Measurements from ENCODE around the gene NCR2. TPM values are rescaled to one million over a fixed set of nuclear protein-coding genes. Genes with fewer than 3 reads are reported as not detected.

NCR2 gene
- total and polyA plus RNA-seq, 8 donors = not detected

- no peak overlapping the region for H3K27ac ChIP-seq
- H3K4me3 ChIP-seq = no peak overlapping the region
- intact Hi-C loops (cut with DNase I; ENCODE audit: low total_unique reads) = no loop called here
- no peak for DNase-seq
- WGBS, 5 donors = 52 to 86% (median 72%) methylated on average over 4 of the region's 4 CpGs
- peaks cover 0 to 29% (median 15%) of the 10 kb centered on the region in 3 donors for H3K27me3 ChIP-seq
- H3K9me3 ChIP-seq = no peaks in the 10 kb centered on the region
- H3K4me1 ChIP-seq = peaks cover 0 to under 1% (median 0%) of the 10 kb centered on the region in 4 donors
- TF ChIP-seq EP300 (IDR thresholded peaks at IDR 0.05) = no peak
- TF ChIP-seq POLR2A (IDR thresholded peaks at IDR 0.05) = no peak
- no peak for TF ChIP-seq CTCF (IDR thresholded peaks at IDR 0.05)
- no peak for TF ChIP-seq POLR2AphosphoS5 (IDR thresholded peaks at IDR 0.05)
- H3K36me3 ChIP-seq = no peaks in the 10 kb centered on the region
Measured at GRCh38 chr6:41325446-41326066, 9.9 kb upstream of the NCR2 start.

- 31 to 48% (median 37%) methylated on average over 9 of the region's 9 CpGs for WGBS, 5 donors
- TF ChIP-seq CTCF (IDR thresholded peaks at IDR 0.05) (no peak), EP300 (IDR thresholded peaks at IDR 0.05) (no peak), POLR2A (IDR thresholded peaks at IDR 0.05) (no peak), POLR2AphosphoS5 (IDR thresholded peaks at IDR 0.05) (no peak)
- intact Hi-C loops (cut with DNase I; ENCODE audit: low total_unique reads) = no loop called here
Measured at GRCh38 chr6:41326092-41326491, 9.3 kb upstream of the NCR2 start.

GRCh38 chr6:41327177-41327576, 8.2 kb upstream of the NCR2 start:
- Histone ChIP-seq H3K27me3 (peaks cover 0 to 29% (median 15%) of the 10 kb centered on the region in 3 donors), H3K36me3 (no peaks in the 10 kb centered on the region), H3K27ac (no peak overlapping the region), H3K4me3 (no peak overlapping the region), H3K9me3 (no peaks in the 10 kb centered on the region), H3K4me1 (no peaks in the 10 kb centered on the region)
- 81 to 85% (median 84%) methylated on average over 2 of the region's 2 CpGs for WGBS, 5 donors
- TF ChIP-seq POLR2AphosphoS5 (IDR thresholded peaks at IDR 0.05) = no peak
- no peak for TF ChIP-seq POLR2A (IDR thresholded peaks at IDR 0.05)
- no peak for DNase-seq
- intact Hi-C loops (cut with DNase I; ENCODE audit: low total_unique reads) = no loop called here

More at GRCh38 chr6:41326092-41326491, 9.3 kb upstream of the NCR2 start:
- H3K4me3 ChIP-seq = no peak overlapping the region
- H3K27me3 ChIP-seq = peaks cover 0 to 29% (median 15%) of the 10 kb centered on the region in 3 donors
- no peaks in the 10 kb centered on the region for H3K9me3 ChIP-seq
- H3K4me1 ChIP-seq = no peaks in the 10 kb centered on the region
- no peak for DNase-seq
- no peak overlapping the region for H3K27ac ChIP-seq
- H3K36me3 ChIP-seq = no peaks in the 10 kb centered on the region

GRCh38 chr6:41331401-41332150, 3.8 kb upstream of the NCR2 start:
- no peak for DNase-seq
- H3K9me3 ChIP-seq = no peaks in the 10 kb centered on the region
- no peaks in the 10 kb centered on the region for H3K4me1 ChIP-seq
- intact Hi-C loops (cut with DNase I; ENCODE audit: low total_unique reads) = no loop called here
- H3K4me3 ChIP-seq = no peak overlapping the region
- H3K27ac ChIP-seq = no peak overlapping the region
- TF ChIP-seq EP300 (IDR thresholded peaks at IDR 0.05) = no peak
- TF ChIP-seq CTCF (IDR thresholded peaks at IDR 0.05) = no peak
- no peak for TF ChIP-seq POLR2A (IDR thresholded peaks at IDR 0.05)
- TF ChIP-seq POLR2AphosphoS5 (IDR thresholded peaks at IDR 0.05) = no peak
- H3K36me3 ChIP-seq = no peaks in the 10 kb centered on the region
- WGBS, 5 donors = 89 to 92% (median 90%) methylated on average over 7 to 11 of the region's 11 CpGs
- H3K27me3 ChIP-seq = peaks cover 0 to 39% (median 9%) of the 10 kb centered on the region in 3 donors

All from stomach (tissue), 9 donors.